Femur (tissue), 1 donor: ENCODE measurements around the gene ARL6IP5.

Experiments
- DNase-seq: peaks from one replicate; pipeline ENCODE4 v3.0.0-alpha.2; 2017

The ARL6IP5 gene

DNA sequence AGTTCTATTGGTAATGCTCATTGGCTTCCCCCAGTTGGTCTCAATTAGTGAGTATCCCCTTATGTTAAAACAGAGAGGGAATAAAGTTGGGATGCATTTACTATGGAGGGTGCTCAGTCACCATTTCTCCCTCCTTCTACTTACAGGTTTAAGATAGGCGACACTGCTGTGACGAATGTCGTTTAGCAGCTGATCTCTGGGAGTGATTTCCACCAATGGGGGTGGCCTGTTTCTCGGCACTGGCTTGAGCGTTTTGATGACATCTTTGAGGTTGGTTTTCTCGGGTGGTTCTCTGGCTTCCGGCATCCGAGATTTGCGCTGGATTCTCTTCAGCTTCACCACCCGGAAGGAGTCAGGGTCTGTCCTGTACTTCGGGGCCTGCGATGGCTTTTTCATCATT lies 33.8 kb downstream of the ARL6IP5 start:
- no peak for DNase-seq

DNA sequence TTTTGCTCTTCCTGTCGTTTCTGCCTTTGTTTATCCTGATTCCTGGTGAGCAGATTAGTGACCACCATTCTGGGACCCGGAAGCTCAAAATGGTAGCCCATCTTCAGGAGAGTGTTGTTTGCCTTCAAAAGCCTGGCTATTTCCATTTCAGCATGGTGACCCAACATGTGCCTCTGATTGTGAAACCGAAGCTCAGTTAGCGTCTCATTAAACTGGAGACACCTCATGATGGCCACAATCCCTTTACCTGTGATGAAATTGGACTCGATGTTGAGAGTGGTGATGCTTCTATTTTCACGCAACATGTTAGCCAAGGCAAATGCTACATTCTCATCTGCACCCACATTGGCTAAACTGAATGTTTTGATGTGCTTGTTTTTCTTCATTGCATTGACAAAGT lies 34.4 kb downstream of the ARL6IP5 start:
- DNase-seq = no peak

DNA sequence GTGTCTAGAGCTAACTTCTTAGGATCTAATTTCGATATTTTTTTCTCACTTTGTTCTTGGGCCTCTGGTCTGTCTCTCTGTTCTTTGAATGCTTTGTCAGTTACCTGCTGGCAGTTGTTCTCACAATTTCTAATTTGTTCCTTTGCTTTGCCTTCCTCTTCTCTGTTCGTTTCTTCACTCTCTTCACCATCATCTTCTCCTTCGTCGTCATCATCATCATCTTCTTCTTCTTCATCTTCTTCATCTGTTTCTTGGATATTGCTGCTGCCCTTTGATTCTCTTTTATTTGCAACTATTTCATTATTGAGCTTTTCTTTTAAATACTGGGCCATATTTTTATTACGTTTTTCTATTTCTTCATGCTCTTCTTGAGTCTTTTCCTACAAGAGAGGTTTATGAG lies 34.9 kb downstream of the ARL6IP5 start:
- DNase-seq = no peak

DNA sequence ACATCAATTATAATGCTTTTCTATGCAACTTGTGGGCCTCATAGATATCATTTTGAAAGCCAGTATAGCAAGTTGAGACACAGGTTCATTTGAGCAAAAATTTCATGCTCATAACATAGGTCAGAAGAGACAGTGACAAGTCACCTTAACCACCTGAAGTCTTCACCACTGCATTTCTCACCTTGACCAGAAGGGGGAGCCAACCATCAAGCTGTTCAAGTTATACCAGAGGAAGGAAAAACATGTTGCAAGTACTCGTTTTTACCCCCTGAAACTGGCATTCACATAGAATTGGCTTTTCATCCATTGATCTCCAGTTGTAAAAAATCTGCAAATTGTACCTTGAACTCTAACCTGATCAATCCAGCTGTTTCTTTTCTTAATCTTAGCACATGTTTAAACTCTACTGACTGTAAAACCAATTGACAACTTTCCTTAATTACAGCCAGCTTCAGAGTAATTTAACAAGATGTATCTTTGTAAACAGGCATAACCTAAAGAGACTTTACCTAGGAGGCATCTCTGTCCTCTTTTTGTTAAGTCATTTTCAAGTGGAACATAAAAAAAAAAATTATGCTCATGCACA lies 36.2 kb downstream of the ARL6IP5 start:
- peak; percentile 76 for DNase-seq

DNA sequence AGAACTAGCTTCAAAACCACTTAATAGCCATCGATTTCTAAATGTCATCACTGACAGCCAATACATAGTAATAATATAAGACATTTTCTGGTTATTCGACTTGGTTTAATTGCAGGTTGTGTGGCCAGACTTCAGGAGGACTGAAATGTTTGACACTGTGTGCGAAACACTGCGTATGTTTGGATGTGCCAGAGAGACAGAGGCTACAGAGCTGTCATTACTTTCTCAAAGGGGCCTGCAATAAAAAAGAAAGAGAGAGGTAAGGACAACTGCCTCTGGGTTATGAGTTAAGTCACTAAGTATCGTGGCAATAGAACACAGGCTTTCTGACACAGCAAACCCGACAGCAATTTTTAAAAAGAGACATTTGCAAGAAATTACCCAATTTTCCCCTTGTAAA lies 36.8 kb downstream of the ARL6IP5 start:
- DNase-seq = no peak

DNA sequence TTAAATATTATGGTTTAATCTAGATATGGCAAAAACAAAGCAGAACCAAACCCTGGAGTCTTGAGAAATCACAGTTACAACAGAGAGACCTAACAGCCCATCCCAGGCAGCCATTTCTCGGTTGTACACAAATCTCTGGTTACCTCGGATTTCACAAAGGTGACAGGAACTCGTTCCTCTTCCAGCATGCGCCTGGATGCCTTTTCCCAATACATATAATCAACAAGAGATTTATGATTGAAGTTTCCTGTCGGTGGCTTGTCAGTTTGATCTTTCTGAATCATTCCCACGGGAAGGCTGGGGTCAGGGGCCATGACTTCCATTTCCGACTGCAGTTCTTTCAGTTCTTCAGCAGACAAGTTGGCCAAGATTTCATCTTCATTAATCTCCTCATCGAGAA lies 37.2 kb downstream of the ARL6IP5 start:
- peak; percentile 21 for DNase-seq

DNA sequence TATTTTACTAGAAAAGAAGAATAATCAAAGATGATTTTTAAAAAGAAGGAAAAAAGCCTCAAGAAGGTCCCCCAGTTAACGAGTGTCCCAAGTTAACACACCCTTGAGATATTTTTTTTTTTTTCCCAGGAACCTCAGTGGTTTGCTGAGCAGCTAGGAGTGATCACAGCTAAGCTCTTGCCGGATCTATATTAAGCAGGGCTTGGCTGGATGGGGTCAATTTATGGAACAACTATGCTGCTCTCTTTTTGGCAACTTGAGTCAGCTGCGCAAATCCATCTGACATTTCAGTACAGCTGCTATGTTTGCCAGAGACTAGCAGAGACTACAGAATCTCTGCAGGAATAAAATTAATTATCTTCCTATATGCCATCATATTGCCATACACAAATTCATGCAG lies 37.7 kb downstream of the ARL6IP5 start, which contains the start of gene LMOD3:
Gene LMOD3, minus strand, starts transcription at position 193 of the 400 bp plus-strand sequence. CDS start 209 bp downstream, outside the sequence.
- peak; percentile 62 for DNase-seq

DNA sequence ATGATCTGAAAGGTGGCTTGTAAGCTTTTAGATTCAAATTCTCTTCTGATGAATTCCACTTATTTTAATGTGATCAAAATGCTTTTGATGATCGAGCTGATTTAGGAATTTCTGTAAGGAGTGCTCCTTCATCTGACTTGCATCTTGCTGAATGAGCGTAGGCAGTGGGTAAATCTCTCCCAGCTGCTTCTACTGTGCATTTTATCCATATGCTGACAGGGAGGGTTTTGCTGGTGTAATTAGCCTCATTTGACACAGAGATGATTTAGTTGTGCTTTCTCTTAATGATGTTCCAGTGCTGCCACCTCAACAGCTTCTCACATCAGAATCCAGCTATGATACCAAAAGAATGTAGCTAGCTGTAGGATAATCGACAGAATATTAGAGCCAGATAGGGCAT lies 41.5 kb downstream of the ARL6IP5 start:
- DNase-seq = no peak

DNA sequence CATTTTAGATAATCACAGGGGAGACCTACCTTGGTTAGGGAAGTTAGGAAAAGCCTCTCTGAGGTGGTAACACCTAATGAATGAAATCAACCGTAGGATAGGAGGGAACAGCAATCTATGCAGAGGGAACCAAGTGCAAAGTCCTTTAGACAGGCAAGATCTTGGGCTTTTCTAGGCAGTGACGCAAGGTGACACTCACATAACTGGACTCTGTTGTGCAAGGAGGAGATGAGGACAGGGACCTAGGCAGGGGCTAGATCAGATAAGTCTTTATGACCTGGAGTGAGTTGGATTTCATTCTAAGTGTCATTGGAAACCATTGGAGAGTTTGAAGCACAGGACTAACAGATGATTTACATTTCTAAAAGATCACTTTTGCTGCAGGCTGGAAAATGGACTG lies 42.3 kb downstream of the ARL6IP5 start:
- no peak for DNase-seq

DNA sequence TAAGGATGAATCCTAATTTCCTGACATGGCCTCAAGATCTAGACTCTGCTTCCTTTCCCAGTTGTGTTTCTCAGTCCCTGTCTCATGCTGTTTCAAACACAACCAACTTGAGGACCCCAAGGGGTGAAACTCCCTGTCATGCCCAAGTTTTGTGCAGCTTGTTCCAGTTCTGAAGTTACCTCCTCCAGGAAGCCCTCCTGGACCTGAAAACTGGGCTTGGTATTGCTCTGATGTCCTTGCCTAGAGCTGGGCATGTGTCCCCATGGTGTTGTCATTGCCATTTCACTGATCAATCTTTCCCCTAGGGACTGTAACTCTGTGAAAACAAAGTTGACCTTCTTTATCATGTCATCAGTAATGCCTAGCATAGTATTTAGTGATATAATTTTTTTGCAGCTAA lies 43.8 kb downstream of the ARL6IP5 start:
- DNase-seq = no peak

DNA sequence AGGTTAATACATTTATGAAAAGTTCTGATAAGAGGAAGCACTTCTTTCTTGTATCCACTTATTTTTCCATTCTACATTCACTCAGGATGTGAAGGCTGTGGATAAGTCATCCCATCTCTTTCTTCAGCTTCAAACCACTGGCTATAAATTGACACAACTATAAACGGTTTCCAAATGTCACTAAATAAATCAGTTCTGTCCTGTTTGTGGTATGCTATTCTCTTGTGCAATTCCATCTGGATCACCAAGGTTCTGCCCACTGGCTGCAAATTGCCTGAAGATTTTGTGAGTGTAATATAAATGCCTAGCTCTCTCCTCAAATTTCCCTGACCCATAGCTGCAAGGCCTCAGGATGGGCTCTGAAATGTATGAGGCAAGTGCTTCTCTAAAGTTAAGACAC lies 44.8 kb downstream of the ARL6IP5 start:
- no peak for DNase-seq

DNA sequence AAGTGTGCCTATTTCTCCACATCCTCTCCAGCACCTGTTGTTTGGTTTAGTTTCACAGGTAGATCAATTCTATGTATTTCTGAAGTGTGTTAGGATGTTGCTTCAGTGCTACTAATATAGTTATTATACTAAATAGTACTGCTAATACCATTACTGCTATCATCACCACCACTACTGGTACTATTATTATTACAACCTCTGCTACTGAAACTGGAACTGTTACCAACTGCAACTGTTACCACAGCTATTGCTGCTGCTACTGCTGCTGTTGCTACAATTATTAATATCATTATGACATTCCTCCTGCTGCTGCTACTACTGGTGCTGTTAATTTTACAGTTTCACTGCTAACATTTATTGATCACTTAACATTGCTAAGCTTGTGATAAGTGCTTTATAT lies 46.0 kb downstream of the ARL6IP5 start:
- DNase-seq = no peak

DNA sequence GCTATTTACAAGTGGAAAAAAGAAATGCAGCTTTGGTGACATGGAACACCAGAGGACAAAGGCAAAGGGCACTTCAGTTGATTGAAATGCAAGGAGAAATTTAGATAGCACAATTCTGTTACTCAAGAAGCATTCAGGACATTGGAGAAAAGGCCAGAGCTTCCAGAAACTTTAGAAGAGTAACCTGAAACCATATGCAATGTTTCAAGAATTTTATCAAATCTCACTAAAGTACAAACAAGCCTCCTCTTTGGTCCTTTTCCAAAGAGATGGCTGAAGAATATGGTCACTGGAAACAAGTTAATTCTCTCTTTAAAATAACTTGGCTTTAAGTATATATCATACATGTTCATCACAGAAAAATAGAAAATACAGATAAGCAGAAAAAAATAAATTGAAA lies 52.3 kb downstream of the ARL6IP5 start:
- no peak for DNase-seq

DNA sequence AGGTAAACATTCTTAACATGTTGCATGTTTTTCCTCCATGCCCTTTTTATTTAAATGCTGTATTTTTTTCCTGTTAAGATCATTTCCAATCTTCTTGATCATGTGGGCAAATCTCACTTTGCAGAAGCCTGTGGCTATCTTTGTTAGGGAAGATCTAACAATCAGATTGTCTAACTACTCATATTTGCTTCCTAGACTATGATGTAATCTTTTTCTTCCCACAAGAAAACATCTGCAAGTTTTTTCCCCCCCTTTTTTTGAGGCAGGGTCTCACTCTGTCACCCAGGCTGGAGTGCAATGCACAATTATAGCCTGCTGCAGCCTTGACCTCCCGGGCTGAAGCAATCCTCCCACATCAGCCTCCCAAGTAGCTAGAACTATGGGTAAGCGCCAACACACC lies 52.7 kb downstream of the ARL6IP5 start:
- DNase-seq = no peak

DNA sequence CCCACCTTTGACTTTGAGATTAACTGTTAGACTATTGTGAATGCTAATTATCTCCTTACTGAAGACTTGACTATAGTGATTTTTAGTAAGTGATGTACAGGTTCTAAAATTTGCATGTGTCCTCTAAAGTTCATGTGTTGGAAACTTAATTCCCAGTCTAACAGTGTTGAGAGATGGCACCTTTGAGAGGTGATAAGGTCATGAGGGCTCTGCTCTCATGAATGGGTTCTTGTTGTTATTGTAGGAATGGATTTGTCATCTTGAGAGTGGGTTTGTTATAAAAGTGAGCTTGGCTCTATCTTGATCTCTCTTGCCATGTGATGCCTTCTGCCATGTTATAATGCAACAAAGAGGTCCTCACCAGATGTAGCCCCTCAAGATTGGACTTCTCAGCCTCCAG lies 56.6 kb downstream of the ARL6IP5 start:
- no peak for DNase-seq

DNA sequence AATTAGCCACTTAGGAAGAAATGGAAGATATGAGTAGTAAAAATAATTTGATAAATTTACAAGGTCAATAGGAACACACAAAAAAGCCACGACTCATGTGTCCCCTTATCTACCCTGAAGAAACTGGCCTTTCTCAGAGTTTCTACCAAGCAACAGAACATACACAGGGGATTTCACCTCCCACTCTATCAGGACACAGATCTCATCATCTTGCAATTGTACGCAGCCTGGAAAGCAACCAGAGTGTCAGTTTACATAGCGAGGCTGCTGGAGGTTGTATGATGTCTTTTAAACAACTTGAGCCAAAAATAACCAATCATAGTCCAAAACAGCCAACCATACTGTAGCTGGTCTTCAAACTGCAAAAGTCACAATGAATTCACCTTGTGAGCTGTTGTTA lies 57.4 kb downstream of the ARL6IP5 start:
- no peak for DNase-seq

DNA sequence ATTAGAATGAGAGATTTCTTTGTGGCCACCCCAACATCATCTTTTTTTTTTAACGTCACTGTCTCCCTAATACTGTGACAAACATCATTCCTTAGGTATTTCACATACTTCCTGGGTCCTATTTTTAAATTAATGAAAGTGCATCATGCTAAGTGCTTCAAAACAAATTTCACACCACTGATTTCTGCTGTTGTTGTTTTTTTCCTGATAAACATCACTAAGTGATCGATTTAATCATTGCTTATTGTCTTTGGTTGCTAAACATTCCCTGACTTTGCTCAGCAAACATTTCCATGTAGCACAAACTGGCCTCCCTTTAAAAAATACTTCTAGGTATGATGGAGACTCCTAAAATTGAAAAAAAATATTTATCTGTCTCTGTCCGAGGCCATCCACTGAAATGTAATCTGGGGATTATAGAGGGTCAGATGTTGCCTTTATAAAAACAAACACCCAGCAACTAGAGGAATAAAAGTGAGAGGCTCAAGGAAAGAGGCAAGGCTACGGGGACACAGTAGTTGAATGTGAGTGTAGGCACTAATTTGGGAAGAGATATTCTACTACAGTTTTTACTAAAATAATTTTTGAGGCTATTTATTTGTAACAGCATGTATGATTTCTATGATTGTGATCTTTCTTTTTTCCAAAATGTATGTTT lies 58.2 kb downstream of the ARL6IP5 start:
- DNase-seq = no peak

DNA sequence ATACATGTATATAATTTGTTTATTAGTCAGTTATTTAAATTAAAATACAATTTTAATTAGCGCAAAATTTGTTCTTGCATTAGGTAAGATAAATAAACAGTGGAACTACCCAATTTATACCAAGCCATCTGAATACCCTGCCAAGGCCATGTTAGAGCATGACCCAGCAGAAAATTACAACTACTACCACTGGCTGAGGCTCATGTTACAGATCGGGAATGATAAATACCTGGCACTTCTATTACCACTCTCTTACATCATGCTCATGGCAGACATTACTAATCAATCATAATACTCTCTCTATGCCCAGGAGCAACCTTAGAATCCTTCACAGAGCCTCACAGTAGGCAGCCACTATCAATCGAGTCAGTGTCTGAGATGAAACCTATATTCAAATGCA lies 58.9 kb downstream of the ARL6IP5 start:
- DNase-seq = no peak

DNA sequence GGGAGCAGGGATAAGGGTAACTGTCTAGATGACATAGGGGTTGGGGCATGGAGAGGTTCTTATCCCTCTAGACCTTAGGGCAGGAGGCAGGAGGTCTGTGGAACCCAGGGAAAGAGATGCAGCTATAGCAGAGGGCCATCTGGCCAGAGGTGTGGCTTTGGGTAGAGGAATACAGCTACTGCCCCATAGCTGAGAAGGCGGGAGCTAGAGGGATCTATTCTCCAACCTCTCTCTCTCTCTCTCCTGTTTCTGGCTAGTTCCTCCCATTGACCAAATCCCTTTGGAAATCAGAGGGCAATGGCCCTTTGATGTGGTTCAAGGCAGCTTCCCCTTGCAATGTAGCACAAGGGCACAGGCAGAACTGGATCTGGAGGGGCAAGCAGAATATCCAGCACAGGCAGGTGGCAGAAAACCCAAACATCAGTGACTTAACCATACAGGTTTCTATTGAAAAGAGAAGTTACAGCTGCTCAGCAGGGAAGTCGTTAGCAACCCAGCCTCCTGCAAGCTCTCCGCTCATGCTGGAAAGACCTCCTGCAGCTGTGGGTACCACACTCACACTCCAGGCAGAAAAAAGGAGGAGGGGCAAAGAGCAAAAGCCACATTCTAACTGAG lies 60.0 kb downstream of the ARL6IP5 start:
- no peak for DNase-seq

DNA sequence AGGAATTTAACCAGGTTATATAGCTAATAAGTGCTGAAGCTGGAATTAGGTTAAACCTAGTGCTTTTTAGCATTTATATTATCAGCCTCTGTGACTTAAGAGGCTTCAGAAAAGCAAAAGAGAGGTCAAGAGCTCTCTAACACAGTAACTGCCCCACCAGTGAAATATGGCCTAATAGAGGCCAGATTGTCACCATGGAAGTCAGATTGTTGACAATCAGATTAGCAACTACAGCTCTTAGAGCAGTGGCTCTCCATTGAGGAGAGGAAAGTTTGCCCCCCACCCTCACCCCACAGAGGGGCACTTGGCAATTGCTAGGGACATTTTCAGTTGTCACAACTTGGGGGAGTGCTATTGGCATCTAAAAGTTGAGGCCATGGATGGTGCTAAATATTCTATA lies 61.0 kb downstream of the ARL6IP5 start:
- DNase-seq = no peak

DNA sequence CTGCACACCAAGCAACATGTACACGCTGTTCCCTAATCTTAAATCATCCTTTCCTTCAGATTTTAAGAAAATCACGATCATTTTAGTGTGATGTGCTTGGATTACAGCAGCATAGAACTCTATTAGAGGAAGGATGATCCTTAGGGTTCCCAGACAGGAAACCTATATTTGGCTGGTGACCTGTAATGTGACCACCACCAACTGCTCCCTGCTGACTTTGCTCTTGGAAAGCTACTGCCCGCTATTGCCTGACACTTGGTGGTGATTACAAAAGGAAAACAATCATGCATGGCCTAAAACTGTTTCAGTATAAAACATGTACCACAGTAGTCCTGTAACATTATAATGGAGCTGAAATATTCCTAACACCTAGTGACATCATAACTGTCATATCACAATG lies 64.8 kb downstream of the ARL6IP5 start:
- DNase-seq = no peak
